ENCODE measurements around the gene IQGAP1. TPM values are rescaled to one million over a fixed set of nuclear protein-coding genes. Genes with fewer than 3 reads are reported as not detected.

The IQGAP1 gene
- total RNA-seq, 6 experiments from 2014 or later, result 12.2 to 43.7 (median 26.3) TPM

- 44% methylated on average over 7 of the region's 7 CpGs for WGBS (ENCODE audit: insufficient coverage, low coverage, low lambda C conversion rate, missing lambda C conversion rate)
- Histone ChIP-seq H3K4me1 (peaks cover 0 to 11% (median 0%) of the 10 kb centered on the region in 4 donors), H3K27me3 (no peaks in the 10 kb centered on the region), H3K27ac (no peak overlapping the region), H3K9me3 (no peaks in the 10 kb centered on the region), H3K4me3 (no peak overlapping the region), H3K36me3 (peaks cover 0 to 54% (median 9%) of the 10 kb centered on the region in 4 donors)
- TF ChIP-seq, protein P1, sequence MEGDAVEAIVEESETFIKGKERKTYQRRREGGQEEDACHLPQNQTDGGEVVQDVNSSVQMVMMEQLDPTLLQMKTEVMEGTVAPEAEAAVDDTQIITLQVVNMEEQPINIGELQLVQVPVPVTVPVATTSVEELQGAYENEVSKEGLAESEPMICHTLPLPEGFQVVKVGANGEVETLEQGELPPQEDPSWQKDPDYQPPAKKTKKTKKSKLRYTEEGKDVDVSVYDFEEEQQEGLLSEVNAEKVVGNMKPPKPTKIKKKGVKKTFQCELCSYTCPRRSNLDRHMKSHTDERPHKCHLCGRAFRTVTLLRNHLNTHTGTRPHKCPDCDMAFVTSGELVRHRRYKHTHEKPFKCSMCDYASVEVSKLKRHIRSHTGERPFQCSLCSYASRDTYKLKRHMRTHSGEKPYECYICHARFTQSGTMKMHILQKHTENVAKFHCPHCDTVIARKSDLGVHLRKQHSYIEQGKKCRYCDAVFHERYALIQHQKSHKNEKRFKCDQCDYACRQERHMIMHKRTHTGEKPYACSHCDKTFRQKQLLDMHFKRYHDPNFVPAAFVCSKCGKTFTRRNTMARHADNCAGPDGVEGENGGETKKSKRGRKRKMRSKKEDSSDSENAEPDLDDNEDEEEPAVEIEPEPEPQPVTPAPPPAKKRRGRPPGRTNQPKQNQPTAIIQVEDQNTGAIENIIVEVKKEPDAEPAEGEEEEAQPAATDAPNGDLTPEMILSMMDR (IDR thresholded peaks at IDR 0.05), result peak; percentile 69 to 85 (median 80)
- TF ChIP-seq POLR2A (IDR thresholded peaks at IDR 0.05), result no peak
- DNase-seq, result no peak
- intact Hi-C loops (cut with DNase I), result no loop called here
- peak; percentile 45 to 76 (median 75) for ATAC-seq
Measured at GRCh38 chr15:90482124-90483011, 94.3 kb downstream of the IQGAP1 start.

DNA sequence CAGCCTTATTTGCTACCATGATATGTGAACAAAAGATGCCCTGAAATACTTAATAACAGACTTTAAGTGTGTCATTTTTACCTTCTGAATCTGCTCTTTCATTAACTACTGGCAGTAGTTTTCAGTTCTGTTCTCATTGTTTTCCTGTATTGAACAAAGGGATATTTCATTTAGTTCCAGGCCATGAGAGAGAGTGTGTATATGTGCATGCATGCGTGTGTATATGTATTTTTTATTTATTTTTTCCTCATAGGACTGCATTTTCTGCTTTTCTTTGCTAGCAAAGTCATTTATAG is 94.9 kb downstream of the IQGAP1 start:
- 76% methylated on average over 1 of the region's 1 CpG for WGBS (ENCODE audit: insufficient coverage, low coverage, low lambda C conversion rate, missing lambda C conversion rate)
- TF ChIP-seq, protein P1 (IDR thresholded peaks at IDR 0.05), result no peak
- no peak for TF ChIP-seq POLR2A (IDR thresholded peaks at IDR 0.05)
- ATAC-seq (no peak), DNase-seq (no peak)
- peaks cover 0 to 11% (median 0%) of the 10 kb centered on the region in 4 donors for H3K4me1 ChIP-seq
- no peak overlapping the region for H3K4me3 ChIP-seq
- peaks cover 4 to 53% (median 10%) of the 10 kb centered on the region in 4 donors for H3K36me3 ChIP-seq
- no peaks in the 10 kb centered on the region for H3K27me3 ChIP-seq
- intact Hi-C loops (cut with DNase I), result no loop called here
- no peak overlapping the region for H3K27ac ChIP-seq
- no peaks in the 10 kb centered on the region for H3K9me3 ChIP-seq

- H3K36me3 ChIP-seq, result peaks cover 4 to 48% (median 10%) of the 10 kb centered on the region in 4 donors
- H3K4me1 ChIP-seq, result peaks cover 0 to 6% (median 0%) of the 10 kb centered on the region in 4 donors
- 87% methylated on average over 2 of the region's 2 CpGs for WGBS (ENCODE audit: insufficient coverage, low coverage, low lambda C conversion rate, missing lambda C conversion rate)
- TF ChIP-seq, protein P1 (IDR thresholded peaks at IDR 0.05), result no peak
- no peak for TF ChIP-seq POLR2A (IDR thresholded peaks at IDR 0.05)
- intact Hi-C loops (cut with DNase I), result no loop called here
- H3K27me3 ChIP-seq, result no peaks in the 10 kb centered on the region
- DNase-seq (no peak), ATAC-seq (no peak)
- H3K27ac ChIP-seq, result no peak overlapping the region
- H3K9me3 ChIP-seq, result no peaks in the 10 kb centered on the region
- H3K4me3 ChIP-seq, result no peak overlapping the region
Measured at GRCh38 chr15:90483637-90484036, 95.6 kb downstream of the IQGAP1 start.

DNA sequence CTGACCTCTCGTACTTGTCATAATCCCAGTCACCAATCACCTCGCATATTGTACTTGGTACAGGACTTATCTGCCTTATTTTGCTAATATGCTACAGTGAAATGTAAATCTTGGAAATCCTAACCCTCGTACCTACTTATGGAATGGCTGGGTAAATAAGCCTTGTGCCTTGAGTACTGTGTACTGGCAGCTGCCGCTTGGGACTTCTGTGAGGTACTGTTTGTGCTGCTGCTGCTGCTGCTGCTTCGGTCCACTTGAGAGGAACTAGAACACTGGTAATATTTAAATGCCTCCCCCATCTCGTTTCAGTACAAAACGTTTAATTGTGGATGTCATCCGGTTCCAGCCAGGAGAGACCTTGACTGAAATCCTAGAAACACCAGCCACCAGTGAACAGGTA is 99.1 kb downstream of the IQGAP1 start:
- Histone ChIP-seq H3K9me3 (no peaks in the 10 kb centered on the region), H3K36me3 (peaks cover 4 to 50% (median 19%) of the 10 kb centered on the region in 4 donors), H3K4me1 (no peaks in the 10 kb centered on the region), H3K27me3 (no peaks in the 10 kb centered on the region), H3K4me3 (no peak overlapping the region), H3K27ac (no peak overlapping the region)
- intact Hi-C loops (cut with DNase I), result no loop called here
- TF ChIP-seq POLR2A (IDR thresholded peaks at IDR 0.05), result no peak
- TF ChIP-seq, protein P1 (IDR thresholded peaks at IDR 0.05), result no peak
- no peak for ATAC-seq
- WGBS (ENCODE audit: insufficient coverage, low coverage, low lambda C conversion rate, missing lambda C conversion rate), result 88% methylated on average over 6 of the region's 8 CpGs
- DNase-seq, result no peak
